ENCODE data around the gene CYP4F8.

Gene CYP4F8

GRCh38 chr19:15584541-15585115 is 30.4 kb upstream of the CYP4F8 start:
- Histone ChIP-seq H3K79me2 (ENCODE audit: insufficient read depth, low read length) (no peaks in the 10 kb centered on the region), H2AFZ (ENCODE audit: low read length) (no peak overlapping the region), H3K9me2 (ENCODE audit: low read depth, low read length) (no peaks in the 10 kb centered on the region), H3K9ac (ENCODE audit: low read length) (no peak overlapping the region), H3K27ac (ENCODE audit: low read depth, low read length, poor library complexity, severe bottlenecking) (no peak overlapping the region), H4K20me1 (ENCODE audit: insufficient read depth, low read length) (no peaks in the 10 kb centered on the region), H3K9me3 (ENCODE audit: low read length) (no peaks in the 10 kb centered on the region), H3K4me1 (ENCODE audit: insufficient read depth, low read length, severe bottlenecking) (no peaks in the 10 kb centered on the region), H3K4me2 (ENCODE audit: low read length) (no peak overlapping the region), H3K4me3 (ENCODE audit: low read depth, low read length, poor library complexity, severe bottlenecking) (no peak overlapping the region), H3K36me3 (ENCODE audit: insufficient read depth, low read length) (no peaks in the 10 kb centered on the region), H3F3A (ENCODE audit: insufficient read depth, low read length) (no peaks in the 10 kb centered on the region), H3K27me3 (ENCODE audit: insufficient read depth, low read length) (no peaks in the 10 kb centered on the region)
- TF ChIP-seq CTCF (IDR thresholded peaks at IDR 0.05; ENCODE audit: low read length) (peak; percentile 93), EZH2 (IDR thresholded peaks at IDR 0.05; ENCODE audit: borderline replicate concordance, low read length) (no peak)

- H3K27me3 ChIP-seq (ENCODE audit: insufficient read depth, low read length) = no peaks in the 10 kb centered on the region
- no peaks in the 10 kb centered on the region for H4K20me1 ChIP-seq (ENCODE audit: insufficient read depth, low read length)
- TF ChIP-seq EZH2 (IDR thresholded peaks at IDR 0.05; ENCODE audit: borderline replicate concordance, low read length) = no peak
- no peak for TF ChIP-seq CTCF (IDR thresholded peaks at IDR 0.05; ENCODE audit: low read length)
- H3K4me2 ChIP-seq (ENCODE audit: low read length) = no peak overlapping the region
- H3K79me2 ChIP-seq (ENCODE audit: insufficient read depth, low read length) = no peaks in the 10 kb centered on the region
- no peak overlapping the region for H3K9ac ChIP-seq (ENCODE audit: low read length)
- no peak overlapping the region for H3K4me3 ChIP-seq (ENCODE audit: low read depth, low read length, poor library complexity, severe bottlenecking)
- no peaks in the 10 kb centered on the region for H3K36me3 ChIP-seq (ENCODE audit: insufficient read depth, low read length)
- no peak overlapping the region for H3K27ac ChIP-seq (ENCODE audit: low read depth, low read length, poor library complexity, severe bottlenecking)
- no peaks in the 10 kb centered on the region for H3K9me3 ChIP-seq (ENCODE audit: low read length)
- H3F3A ChIP-seq (ENCODE audit: insufficient read depth, low read length) = no peaks in the 10 kb centered on the region
- H3K4me1 ChIP-seq (ENCODE audit: insufficient read depth, low read length, severe bottlenecking) = no peaks in the 10 kb centered on the region
- no peaks in the 10 kb centered on the region for H3K9me2 ChIP-seq (ENCODE audit: low read depth, low read length)
- H2AFZ ChIP-seq (ENCODE audit: low read length) = no peak overlapping the region
Measured at GRCh38 chr19:15587663-15588062, 27.4 kb upstream of the CYP4F8 start.

DNA sequence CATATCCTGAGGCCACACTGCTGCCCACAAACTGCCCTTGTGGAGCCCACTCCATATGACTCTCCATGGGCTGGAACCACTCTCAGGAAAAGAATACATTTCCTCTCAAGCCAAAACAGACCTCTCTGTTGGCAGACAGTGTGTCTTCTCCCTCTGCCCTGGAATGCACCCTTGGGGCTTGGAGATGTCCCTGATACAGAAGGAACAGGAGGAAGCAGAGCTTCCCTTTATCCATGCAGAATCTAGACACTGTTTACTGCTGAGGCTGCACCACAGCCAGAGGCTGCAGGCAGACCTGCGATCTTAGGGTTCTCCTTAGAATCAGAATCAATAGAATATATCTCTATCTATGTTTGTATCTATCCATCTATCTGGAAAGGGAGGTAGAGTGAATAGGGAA is 26.8 kb upstream of the CYP4F8 start:
- no peak overlapping the region for H3K9ac ChIP-seq (ENCODE audit: low read length)
- H3K79me2 ChIP-seq (ENCODE audit: insufficient read depth, low read length) = no peaks in the 10 kb centered on the region
- H3K27me3 ChIP-seq (ENCODE audit: insufficient read depth, low read length) = no peaks in the 10 kb centered on the region
- no peak overlapping the region for H3K27ac ChIP-seq (ENCODE audit: low read depth, low read length, poor library complexity, severe bottlenecking)
- H2AFZ ChIP-seq (ENCODE audit: low read length) = no peak overlapping the region
- TF ChIP-seq CTCF (IDR thresholded peaks at IDR 0.05; ENCODE audit: low read length) = no peak
- no peak for TF ChIP-seq EZH2 (IDR thresholded peaks at IDR 0.05; ENCODE audit: borderline replicate concordance, low read length)
- no peaks in the 10 kb centered on the region for H3K9me2 ChIP-seq (ENCODE audit: low read depth, low read length)
- H3K9me3 ChIP-seq (ENCODE audit: low read length) = no peaks in the 10 kb centered on the region
- no peak overlapping the region for H3K4me3 ChIP-seq (ENCODE audit: low read depth, low read length, poor library complexity, severe bottlenecking)
- no peaks in the 10 kb centered on the region for H3K36me3 ChIP-seq (ENCODE audit: insufficient read depth, low read length)
- H3K4me1 ChIP-seq (ENCODE audit: insufficient read depth, low read length, severe bottlenecking) = no peaks in the 10 kb centered on the region
- H3F3A ChIP-seq (ENCODE audit: insufficient read depth, low read length) = no peaks in the 10 kb centered on the region
- no peak overlapping the region for H3K4me2 ChIP-seq (ENCODE audit: low read length)
- no peaks in the 10 kb centered on the region for H4K20me1 ChIP-seq (ENCODE audit: insufficient read depth, low read length)
